SU-DHL-6 (cell line): ENCODE results near the gene CLTC.

ENCODE experiments used
- H2AFZ ChIP-seq: fragments of 200-600 bp; sonication (generic); 2 replicates; pipeline ENCODE4 v1.6.1; 2014; ENCODE audit warnings: low read depth, mild to moderate bottlenecking, moderate library complexity, mixed read lengths, antibody characterized with exemption, low read length; ENCODE audit not compliant: severe bottlenecking
- H3F3A ChIP-seq: fragments of 200-600 bp; shearing (Covaris generic); 2 replicates; pipeline ENCODE4 v1.6.0; 2016; ENCODE audit warnings: antibody characterized with exemption, mild to moderate bottlenecking; ENCODE audit not compliant: insufficient read depth
- H3K27ac ChIP-seq: fragments of 200-600 bp; sonication (generic); 2 replicates; pipeline ENCODE4 v1.5.1; 2016; ENCODE audit warnings: low read depth, mild to moderate bottlenecking, low read length, moderate library complexity, mixed read lengths
- H3K27me3 ChIP-seq: fragments of 200-600 bp; sonication (generic), shearing (Covaris generic); 2 replicates; pipeline ENCODE4 v1.6.0; 2014; ENCODE audit warnings: mild to moderate bottlenecking, low read length
- H3K36me3 ChIP-seq: fragments of 200-600 bp; sonication (generic); 2 replicates; pipeline ENCODE4 v1.6.1; 2014; ENCODE audit warnings: mild to moderate bottlenecking, low read length, mixed read lengths
- H3K4me2 ChIP-seq: fragments of 300-600, 200-600 bp; shearing (Covaris generic), sonication (generic); 2 replicates; pipeline ENCODE4 v1.6.0; 2014; ENCODE audit warnings: low read length, low read depth, mild to moderate bottlenecking; ENCODE audit not compliant: poor library complexity, severe bottlenecking
- H3K4me3 ChIP-seq: fragments of 200-600 bp; sonication (generic); 2 replicates; pipeline ENCODE4 v1.5.1; 2014; ENCODE audit warnings: antibody characterized with exemption, low read length, mild to moderate bottlenecking, mixed read lengths; ENCODE audit not compliant: insufficient read depth, poor library complexity, severe bottlenecking
- H3K79me2 ChIP-seq: fragments of 200-600 bp; sonication (generic); 2 replicates; pipeline ENCODE4 v1.6.1; 2014; ENCODE audit warnings: mild to moderate bottlenecking, low read length, moderate library complexity; ENCODE audit not compliant: insufficient read depth
- H3K9ac ChIP-seq: fragments of 200-600 bp; sonication (generic); 2 replicates; pipeline ENCODE4 v1.7.0; 2014; ENCODE audit warnings: mild to moderate bottlenecking, low read length
- H3K9me2 ChIP-seq: fragments of 200-600 bp; sonication (generic); replicated peaks from 2 replicates; pipeline ENCODE4 v1.6.1; 2014; ENCODE audit warnings: low read length; ENCODE audit not compliant: insufficient read depth
- H3K9me3 ChIP-seq: fragments of 200-600 bp; sonication (generic); 2 replicates; pipeline ENCODE4 v1.6.1; 2014; ENCODE audit warnings: low read length, mixed read lengths; ENCODE audit not compliant: insufficient read depth
- H4K20me1 ChIP-seq: fragments of 200-600 bp; sonication (generic); 2 replicates; pipeline ENCODE4 v1.6.1; 2014; ENCODE audit warnings: low read depth, mild to moderate bottlenecking, antibody characterized with exemption, low read length, moderate library complexity, mixed read lengths
- EZH2phosphoT487 ChIP-seq: fragments of 200-600 bp; sonication (generic), shearing (Covaris generic); conservative IDR thresholded peaks from 2 replicates; pipeline ENCODE4 v1.6.1; 2018; ENCODE audit warnings: mild to moderate bottlenecking, antibody characterized with exemption, low read length, moderate library complexity, mixed read lengths
- TF ChIP-seq, protein P1 (sequence below): fragments of 200-600 bp; sonication (generic); IDR thresholded peaks from one replicate; pipeline ENCODE4 v1.5.1; 2017; ENCODE audit warnings: antibody characterized with exemption, mild to moderate bottlenecking, low read length, moderate library complexity; ENCODE audit not compliant: insufficient read depth, poor library complexity, severe bottlenecking

CLTC gene

DNA sequence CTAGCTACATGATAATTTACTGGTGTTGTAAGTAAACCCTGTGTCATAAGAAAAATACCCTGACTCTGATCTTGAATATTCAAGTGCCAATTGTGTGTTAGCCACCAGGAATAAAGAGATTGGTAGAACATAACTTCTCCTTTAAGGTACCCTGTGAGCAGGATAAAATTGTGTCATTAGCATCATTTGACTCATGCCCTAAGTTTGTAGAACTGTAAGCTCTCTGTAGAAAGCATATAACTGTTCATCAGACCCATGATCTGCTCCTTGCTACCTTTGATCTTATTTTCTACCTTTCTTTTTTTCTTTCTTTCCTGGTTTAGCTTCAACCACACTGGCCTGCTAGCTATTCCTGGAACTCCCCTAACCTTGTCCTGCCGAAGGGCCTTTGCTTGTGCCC lies 51.7 kb downstream of the CLTC start:
- Histone ChIP-seq H3K27me3 (no peaks in the 10 kb centered on the region), H3K4me2 (no peak overlapping the region), H3K4me3 (no peak overlapping the region), H2AFZ (no peak overlapping the region), H3K79me2 (peaks cover 6% of the 10 kb centered on the region; the same call in 1 of the 2 replicates), H3F3A (peaks cover 24% of the 10 kb centered on the region; the same call in 1 of the 2 replicates), H3K9ac (no peak overlapping the region), H3K9me2 (no peaks in the 10 kb centered on the region), H4K20me1 (0 out of 2 replicates have a peak, but pooled peaks cover 9% of the 10 kb centered on the region), H3K27ac (no peak overlapping the region), H3K36me3 (peaks cover 78% of the 10 kb centered on the region), H3K9me3 (no peaks in the 10 kb centered on the region)
- TF ChIP-seq, protein P1, sequence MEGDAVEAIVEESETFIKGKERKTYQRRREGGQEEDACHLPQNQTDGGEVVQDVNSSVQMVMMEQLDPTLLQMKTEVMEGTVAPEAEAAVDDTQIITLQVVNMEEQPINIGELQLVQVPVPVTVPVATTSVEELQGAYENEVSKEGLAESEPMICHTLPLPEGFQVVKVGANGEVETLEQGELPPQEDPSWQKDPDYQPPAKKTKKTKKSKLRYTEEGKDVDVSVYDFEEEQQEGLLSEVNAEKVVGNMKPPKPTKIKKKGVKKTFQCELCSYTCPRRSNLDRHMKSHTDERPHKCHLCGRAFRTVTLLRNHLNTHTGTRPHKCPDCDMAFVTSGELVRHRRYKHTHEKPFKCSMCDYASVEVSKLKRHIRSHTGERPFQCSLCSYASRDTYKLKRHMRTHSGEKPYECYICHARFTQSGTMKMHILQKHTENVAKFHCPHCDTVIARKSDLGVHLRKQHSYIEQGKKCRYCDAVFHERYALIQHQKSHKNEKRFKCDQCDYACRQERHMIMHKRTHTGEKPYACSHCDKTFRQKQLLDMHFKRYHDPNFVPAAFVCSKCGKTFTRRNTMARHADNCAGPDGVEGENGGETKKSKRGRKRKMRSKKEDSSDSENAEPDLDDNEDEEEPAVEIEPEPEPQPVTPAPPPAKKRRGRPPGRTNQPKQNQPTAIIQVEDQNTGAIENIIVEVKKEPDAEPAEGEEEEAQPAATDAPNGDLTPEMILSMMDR: no peak
- no peak for TF ChIP-seq EZH2phosphoT487

DNA sequence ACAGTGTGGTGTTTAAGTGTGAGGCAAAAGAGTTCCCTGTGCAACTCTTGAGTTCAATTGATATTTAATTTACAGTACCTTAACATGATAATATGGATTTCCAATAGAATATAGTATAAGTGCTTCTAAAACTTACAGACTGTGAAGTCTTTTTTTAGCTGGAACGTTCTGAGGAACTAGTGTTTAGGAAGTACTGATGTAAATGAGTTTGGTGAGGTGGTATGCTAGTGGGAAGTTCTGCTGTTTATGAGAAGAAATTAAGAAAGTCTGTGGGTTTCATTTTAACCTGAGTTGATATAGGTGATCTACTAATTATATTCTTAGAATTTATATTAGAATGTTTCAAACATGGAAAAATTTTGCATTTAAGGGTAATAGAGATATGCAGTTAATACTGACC lies 55.5 kb downstream of the CLTC start:
- Histone ChIP-seq H3K4me3 (no peak overlapping the region), H3K27me3 (no peaks in the 10 kb centered on the region), H3K79me2 (no peaks in the 10 kb centered on the region; the same call in none of the 2 replicates), H3K36me3 (peaks cover 71% of the 10 kb centered on the region), H3F3A (peaks cover 14% of the 10 kb centered on the region), H3K9ac (no peak overlapping the region), H3K27ac (no peak overlapping the region), H3K9me2 (no peaks in the 10 kb centered on the region), H3K9me3 (no peaks in the 10 kb centered on the region), H3K4me2 (no peak overlapping the region), H2AFZ (no peak overlapping the region), H4K20me1 (0 out of 2 replicates have a peak, but pooled peaks cover 9% of the 10 kb centered on the region)
- no peak for TF ChIP-seq EZH2phosphoT487
- TF ChIP-seq, protein P1: no peak

DNA sequence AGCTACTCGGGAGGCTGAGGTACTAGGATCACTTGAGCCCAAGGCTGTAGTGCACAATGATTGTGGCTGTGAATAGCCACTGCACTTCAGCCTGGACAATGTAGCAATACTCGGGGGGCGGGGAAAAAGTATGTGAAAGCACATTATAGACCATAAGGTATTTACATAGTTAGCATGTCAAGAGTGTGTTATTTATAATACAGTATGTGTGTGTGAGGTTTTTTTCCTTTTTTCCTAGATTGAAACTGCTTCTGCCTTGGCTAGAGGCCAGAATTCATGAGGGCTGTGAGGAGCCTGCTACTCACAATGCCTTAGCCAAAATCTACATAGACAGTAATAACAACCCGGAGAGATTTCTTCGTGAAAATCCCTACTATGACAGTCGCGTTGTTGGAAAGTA lies 57.0 kb downstream of the CLTC start:
- TF ChIP-seq EZH2phosphoT487: no peak
- TF ChIP-seq, protein P1: no peak
- Histone ChIP-seq H3K79me2 (no peaks in the 10 kb centered on the region; the same call in none of the 2 replicates), H4K20me1 (0 out of 2 replicates have a peak, but pooled peaks cover 8% of the 10 kb centered on the region)

More for the DNA sequence above, 57.0 kb downstream of the CLTC start:
- H3K4me3 ChIP-seq: no peak overlapping the region
- peaks cover 79% of the 10 kb centered on the region for H3K36me3 ChIP-seq
- H3K27ac ChIP-seq: no peak overlapping the region
- no peaks in the 10 kb centered on the region for H3K9me2 ChIP-seq
- H3K27me3 ChIP-seq: no peaks in the 10 kb centered on the region
- H3K9ac ChIP-seq: no peak overlapping the region
- peaks cover 18% of the 10 kb centered on the region for H3F3A ChIP-seq
- no peak overlapping the region for H2AFZ ChIP-seq
- no peaks in the 10 kb centered on the region for H3K9me3 ChIP-seq
- no peak overlapping the region for H3K4me2 ChIP-seq
